Measurements from ENCODE around the gene IYD. TPM values are rescaled to one million over a fixed set of nuclear protein-coding genes. Genes with fewer than 3 reads are reported as not detected.
"Not testable (repeated sequence)": the region's sequence is repeated elsewhere in the genome, so short reads cannot be mapped to it uniquely, and the experiment has no call there.

IYD gene
- total and polyA plus RNA-seq, 2 donors, result 0.02 TPM; not detected in 1

GRCh38 chr6:150363733-150364132 lies 5.1 kb upstream of the IYD start:
- DNase-seq (ENCODE audit: low read depth in 6 of 9, low spot score in 9 of 9), result no peak
- Histone ChIP-seq H3K4me3 (ENCODE audit: low read length in 2 of 2) (no peak overlapping the region), H3K36me3 (ENCODE audit: control insufficient read depth in 2 of 2, insufficient read depth in 2 of 2, low read length in 1 of 2) (no peaks in the 10 kb centered on the region), H3K4me1 (ENCODE audit: control insufficient read depth in 2 of 2, insufficient read depth in 2 of 2, low read length in 2 of 2) (no peaks in the 10 kb centered on the region), H3K9me3 (ENCODE audit: control insufficient read depth in 2 of 2, insufficient read depth in 1 of 2, low read length in 1 of 2) (no peaks in the 10 kb centered on the region), H3K27ac (ENCODE audit: low read depth in 1 of 2, low read length in 1 of 2) (no peak overlapping the region), H3K27me3 (ENCODE audit: control insufficient read depth in 2 of 2, insufficient read depth in 1 of 2, low read length in 1 of 2) (no peaks in the 10 kb centered on the region)
- 74% methylated on average over 2 of the region's 2 CpGs for WGBS

- Histone ChIP-seq H3K4me1 (ENCODE audit: control insufficient read depth in 2 of 2, insufficient read depth in 2 of 2, low read length in 2 of 2) (no peaks in the 10 kb centered on the region), H3K9me3 (ENCODE audit: control insufficient read depth in 2 of 2, insufficient read depth in 1 of 2, low read length in 1 of 2) (no peaks in the 10 kb centered on the region), H3K27me3 (ENCODE audit: control insufficient read depth in 2 of 2, insufficient read depth in 1 of 2, low read length in 1 of 2) (peaks cover 0 to under 1% of the 10 kb centered on the region in 2 donors), H3K27ac (ENCODE audit: low read depth in 1 of 2, low read length in 1 of 2) (no peak overlapping the region), H3K4me3 (ENCODE audit: low read length in 2 of 2) (no peak overlapping the region), H3K36me3 (ENCODE audit: control insufficient read depth in 2 of 2, insufficient read depth in 2 of 2, low read length in 1 of 2) (no peaks in the 10 kb centered on the region)
- WGBS, result 96% methylated on average over 7 of the region's 7 CpGs
- no peak for DNase-seq (ENCODE audit: low read depth in 6 of 9, low spot score in 9 of 9)
Measured at GRCh38 chr6:150366118-150366778, 2.6 kb upstream of the IYD start.

- no peak for DNase-seq (ENCODE audit: low read depth in 6 of 9, low spot score in 9 of 9)
- 98% methylated on average over 2 of the region's 2 CpGs for WGBS
- Histone ChIP-seq H3K27me3 (ENCODE audit: control insufficient read depth in 2 of 2, insufficient read depth in 1 of 2, low read length in 1 of 2) (peaks cover 0 to 3% of the 10 kb centered on the region in 2 donors), H3K4me3 (ENCODE audit: low read length in 2 of 2) (no peak overlapping the region), H3K36me3 (ENCODE audit: control insufficient read depth in 2 of 2, insufficient read depth in 2 of 2, low read length in 1 of 2) (no peaks in the 10 kb centered on the region), H3K27ac (ENCODE audit: low read depth in 1 of 2, low read length in 1 of 2) (no peak overlapping the region), H3K4me1 (ENCODE audit: control insufficient read depth in 2 of 2, insufficient read depth in 2 of 2, low read length in 2 of 2) (no peaks in the 10 kb centered on the region), H3K9me3 (ENCODE audit: control insufficient read depth in 2 of 2, insufficient read depth in 1 of 2, low read length in 1 of 2) (no peaks in the 10 kb centered on the region)
Measured at GRCh38 chr6:150369408-150369807, 596 bp downstream of the IYD start.

GRCh38 chr6:150370112-150370511 lies 1.3 kb downstream of the IYD start:
- H3K9me3 ChIP-seq (ENCODE audit: control insufficient read depth in 2 of 2, insufficient read depth in 1 of 2, low read length in 1 of 2), result no peaks in the 10 kb centered on the region
- WGBS, result 90% methylated on average over 12 of the region's 12 CpGs
- H3K27me3 ChIP-seq (ENCODE audit: control insufficient read depth in 2 of 2, insufficient read depth in 1 of 2, low read length in 1 of 2), result peaks cover 0 to 3% of the 10 kb centered on the region in 2 donors

GRCh38 chr6:150371356-150371755 lies 2.5 kb downstream of the IYD start:
- whole genome bisulfite sequencing, result 86% methylated on average over 2 of the region's 2 CpGs
- no peaks in the 10 kb centered on the region for H3K36me3 ChIP-seq (ENCODE audit: control insufficient read depth in 2 of 2, insufficient read depth in 2 of 2, low read length in 1 of 2)
- H3K4me1 ChIP-seq (ENCODE audit: control insufficient read depth in 2 of 2, insufficient read depth in 2 of 2, low read length in 2 of 2), result no peaks in the 10 kb centered on the region
- H3K27me3 ChIP-seq (ENCODE audit: control insufficient read depth in 2 of 2, insufficient read depth in 1 of 2, low read length in 1 of 2), result peaks cover 0 to 5% of the 10 kb centered on the region in 2 donors
- H3K9me3 ChIP-seq (ENCODE audit: control insufficient read depth in 2 of 2, insufficient read depth in 1 of 2, low read length in 1 of 2), result no peaks in the 10 kb centered on the region
- DNase-seq (ENCODE audit: low read depth in 6 of 9, low spot score in 9 of 9), result no peak
- no peak overlapping the region for H3K4me3 ChIP-seq (ENCODE audit: low read length in 2 of 2)
- H3K27ac ChIP-seq (ENCODE audit: low read depth in 1 of 2, low read length in 1 of 2), result no peak overlapping the region

More at GRCh38 chr6:150370112-150370511, 1.3 kb downstream of the IYD start:
- no peak for DNase-seq (ENCODE audit: low read depth in 6 of 9, low spot score in 9 of 9)
- H3K4me1 ChIP-seq (ENCODE audit: control insufficient read depth in 2 of 2, insufficient read depth in 2 of 2, low read length in 2 of 2), result no peaks in the 10 kb centered on the region
- no peak overlapping the region for H3K27ac ChIP-seq (ENCODE audit: low read depth in 1 of 2, low read length in 1 of 2)
- no peak overlapping the region for H3K4me3 ChIP-seq (ENCODE audit: low read length in 2 of 2)
- H3K36me3 ChIP-seq (ENCODE audit: control insufficient read depth in 2 of 2, insufficient read depth in 2 of 2, low read length in 1 of 2), result no peaks in the 10 kb centered on the region

GRCh38 chr6:150372051-150372450 lies 3.2 kb downstream of the IYD start:
- WGBS, result 97% methylated on average over 1 of the region's 1 CpG
- no peak overlapping the region for H3K4me3 ChIP-seq (ENCODE audit: low read length in 2 of 2)

GRCh38 chr6:150373260-150373701 lies 4.5 kb downstream of the IYD start:
- 78% methylated on average over 2 of the region's 2 CpGs for WGBS
- H3K4me1 ChIP-seq (ENCODE audit: control insufficient read depth in 2 of 2, insufficient read depth in 2 of 2, low read length in 2 of 2), result no peaks in the 10 kb centered on the region
- peaks cover 0 to 7% of the 10 kb centered on the region in 2 donors for H3K27me3 ChIP-seq (ENCODE audit: control insufficient read depth in 2 of 2, insufficient read depth in 1 of 2, low read length in 1 of 2)
- no peak for DNase-seq (ENCODE audit: low read depth in 6 of 9, low spot score in 9 of 9)
- H3K36me3 ChIP-seq (ENCODE audit: control insufficient read depth in 2 of 2, insufficient read depth in 2 of 2, low read length in 1 of 2), result no peaks in the 10 kb centered on the region
- H3K27ac ChIP-seq (ENCODE audit: low read depth in 1 of 2, low read length in 1 of 2), result no peak overlapping the region
- no peaks in the 10 kb centered on the region for H3K9me3 ChIP-seq (ENCODE audit: control insufficient read depth in 2 of 2, insufficient read depth in 1 of 2, low read length in 1 of 2)
- no peak overlapping the region for H3K4me3 ChIP-seq (ENCODE audit: low read length in 2 of 2)

More at GRCh38 chr6:150372051-150372450, 3.2 kb downstream of the IYD start:
- Histone ChIP-seq H3K36me3 (ENCODE audit: control insufficient read depth in 2 of 2, insufficient read depth in 2 of 2, low read length in 1 of 2) (no peaks in the 10 kb centered on the region), H3K27me3 (ENCODE audit: control insufficient read depth in 2 of 2, insufficient read depth in 1 of 2, low read length in 1 of 2) (peaks cover 0 to 5% of the 10 kb centered on the region in 2 donors), H3K4me1 (ENCODE audit: control insufficient read depth in 2 of 2, insufficient read depth in 2 of 2, low read length in 2 of 2) (no peaks in the 10 kb centered on the region), H3K27ac (ENCODE audit: low read depth in 1 of 2, low read length in 1 of 2) (no peak overlapping the region), H3K9me3 (ENCODE audit: control insufficient read depth in 2 of 2, insufficient read depth in 1 of 2, low read length in 1 of 2) (no peaks in the 10 kb centered on the region)
- DNase-seq (ENCODE audit: low read depth in 6 of 9, low spot score in 9 of 9), result no peak

GRCh38 chr6:150374346-150374745 lies 5.5 kb downstream of the IYD start:
- not testable (repeated sequence) for H3K4me3 ChIP-seq (ENCODE audit: low read length in 2 of 2); H3K9me3 ChIP-seq (ENCODE audit: control insufficient read depth in 2 of 2, insufficient read depth in 1 of 2, low read length in 1 of 2); DNase-seq (ENCODE audit: low read depth in 6 of 9, low spot score in 9 of 9); H3K36me3 ChIP-seq (ENCODE audit: control insufficient read depth in 2 of 2, insufficient read depth in 2 of 2, low read length in 1 of 2); H3K27ac ChIP-seq (ENCODE audit: low read depth in 1 of 2, low read length in 1 of 2); H3K27me3 ChIP-seq (ENCODE audit: control insufficient read depth in 2 of 2, insufficient read depth in 1 of 2, low read length in 1 of 2); H3K4me1 ChIP-seq (ENCODE audit: control insufficient read depth in 2 of 2, insufficient read depth in 2 of 2, low read length in 2 of 2)
- WGBS, result 58% methylated on average over 5 of the region's 5 CpGs

GRCh38 chr6:150377211-150377781 lies 8.5 kb downstream of the IYD start:
- Histone ChIP-seq H3K27ac (ENCODE audit: low read depth in 1 of 2, low read length in 1 of 2) (no peak overlapping the region), H3K9me3 (ENCODE audit: control insufficient read depth in 2 of 2, insufficient read depth in 1 of 2, low read length in 1 of 2) (no peaks in the 10 kb centered on the region), H3K4me3 (ENCODE audit: low read length in 2 of 2) (no peak overlapping the region), H3K4me1 (ENCODE audit: control insufficient read depth in 2 of 2, insufficient read depth in 2 of 2, low read length in 2 of 2) (no peaks in the 10 kb centered on the region), H3K27me3 (ENCODE audit: control insufficient read depth in 2 of 2, insufficient read depth in 1 of 2, low read length in 1 of 2) (peaks cover 0 to 4% of the 10 kb centered on the region in 2 donors), H3K36me3 (ENCODE audit: control insufficient read depth in 2 of 2, insufficient read depth in 2 of 2, low read length in 1 of 2) (no peaks in the 10 kb centered on the region)
- 79% methylated on average over 4 of the region's 4 CpGs for WGBS
- no peak for DNase-seq (ENCODE audit: low read depth in 6 of 9, low spot score in 9 of 9)

All from thymus (tissue), 11 donors.